Ishikawa (cell line): ENCODE data around the gene ORC5.

ENCODE experiments used
- EGR1 ChIP-seq: IDR thresholded peaks from 2 replicates; pipeline ENCODE4 v1.6.1; 2012
- EP300 ChIP-seq: IDR thresholded peaks from 2 replicates; pipeline ENCODE4 v1.6.1; 2012; ENCODE audit warnings: borderline replicate concordance
- MAX ChIP-seq: IDR thresholded peaks from 2 replicates; pipeline ENCODE4 v1.6.1; 2012
- RAD21 ChIP-seq: IDR thresholded peaks from 2 replicates; pipeline ENCODE4 v1.6.1; 2012; ENCODE audit warnings: low read depth
- REST ChIP-seq: IDR thresholded peaks from 2 replicates; pipeline ENCODE4 v1.6.1; 2012; ENCODE audit warnings: low read depth, mild to moderate bottlenecking
- TAF1 ChIP-seq: IDR thresholded peaks from 2 replicates; pipeline ENCODE4 v1.6.1; 2012; ENCODE audit warnings: low read depth, mild to moderate bottlenecking
- TCF12 ChIP-seq: IDR thresholded peaks from 2 replicates; pipeline ENCODE4 v1.6.1; 2012; ENCODE audit warnings: low read depth
- TEAD4 ChIP-seq: IDR thresholded peaks from 2 replicates; pipeline ENCODE4 v1.6.1; 2012
- USF1 ChIP-seq: IDR thresholded peaks from 2 replicates; pipeline ENCODE4 v1.6.1; 2012
- YY1 ChIP-seq: IDR thresholded peaks from 2 replicates; pipeline ENCODE4 v1.6.1; 2012; ENCODE audit warnings: low read depth

GRCh38 chr7:104196161-104196560, 11.7 kb downstream of the ORC5 start:
- TF ChIP-seq REST (no peak), RAD21 (no peak), YY1 (no peak), EGR1 (no peak), EP300 (no peak), TEAD4 (no peak), TAF1 (no peak), MAX (no peak), USF1 (no peak), TCF12 (no peak)
